GM12878 (cell line): ENCODE measurements around the gene PRKN.

Experiments
- ATF2 ChIP-seq: IDR thresholded peaks from 2 replicates; pipeline ENCODE4 v1.6.1; 2012; ENCODE audit warnings: low read length, inconsistent platforms
- BACH1 ChIP-seq: fragments of 450-650 bp; IDR thresholded peaks from 2 replicates; pipeline ENCODE4 v1.6.1; 2017; ENCODE audit warnings: mild to moderate bottlenecking, borderline replicate concordance
- PML ChIP-seq: IDR thresholded peaks from 2 replicates; pipeline ENCODE4 v1.6.1; 2012; ENCODE audit warnings: low read length, inconsistent platforms
- POLR2A ChIP-seq: IDR thresholded peaks from 2 replicates; pipeline ENCODE4 v1.6.1; 2011; ENCODE audit warnings: low read depth, mild to moderate bottlenecking, low read length
- RAD21 ChIP-seq: IDR thresholded peaks from 2 replicates; pipeline ENCODE4 v1.6.1; 2011; ENCODE audit warnings: mild to moderate bottlenecking, low read depth, low read length, moderate library complexity; ENCODE audit not compliant: insufficient read depth
- REST ChIP-seq: IDR thresholded peaks from 2 replicates; pipeline ENCODE4 v1.6.1; 2012; ENCODE audit warnings: mild to moderate bottlenecking, low read depth, low read length
- SRF ChIP-seq, 2 experiments: IDR thresholded peaks; 2 replicates each; pipeline ENCODE4 v1.6.1; 2011; ENCODE audit warnings: low read depth in 2 of 2, low read length in 2 of 2, mild to moderate bottlenecking in 1 of 2, moderate library complexity in 1 of 2
- USF2 ChIP-seq: IDR thresholded peaks from 2 replicates; pipeline ENCODE4 v1.6.1; 2011; ENCODE audit warnings: low read depth, low read length, improper control_type of control experiment, borderline replicate concordance
- YY1 ChIP-seq: IDR thresholded peaks from 2 replicates; pipeline ENCODE4 v1.6.1; 2011; ENCODE audit warnings: low read depth, mild to moderate bottlenecking, low read length

GRCh38 chr6:162029873-162030576, 697.5 kb downstream of the PRKN start:
- TF ChIP-seq USF2 (no peak), RAD21 (no peak), ATF2 (no peak), BACH1 (no peak), YY1 (no peak), PML (no peak), REST (no peak), POLR2A (no peak), SRF (IDR thresholded peaks at IDR 0.05; ENCODE audit: low read depth in 2 of 2, low read length in 2 of 2) (no peak)
